Stimulated activated CD8-positive, alpha-beta memory T cell treated with anti-CD3 and anti-CD28 coated beads, Interleukin-12 subunit alpha, Interleukin-12 subunit beta, amount 100 ng/mL, for 1 hour (primary cell): ENCODE measurements around the gene TMEM125.

Experiments used
- DNase-seq: peaks from one replicate; pipeline ENCODE4 v3.0.0-alpha.2; 2020; ENCODE audit warnings: low read depth

The TMEM125 gene

DNA sequence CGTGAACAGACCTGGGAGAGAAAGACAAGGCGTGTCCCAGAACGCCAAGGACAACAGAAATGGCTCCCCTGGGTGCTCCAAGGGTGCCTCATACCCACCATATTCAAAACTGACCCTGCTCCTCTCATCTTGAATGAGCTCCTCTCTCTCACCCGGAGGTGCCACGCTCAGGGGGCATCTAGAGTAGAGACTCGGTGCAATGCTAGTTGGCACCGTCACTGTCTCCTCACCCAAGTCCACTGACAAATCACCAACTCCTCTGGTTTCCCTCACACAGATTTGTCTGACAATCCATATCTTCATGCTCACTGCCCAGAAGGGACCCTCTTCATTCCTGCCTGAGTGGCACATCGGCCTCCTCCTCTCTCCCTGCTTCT, 5.0 kb downstream of the TMEM125 start:
- no peak for DNase-seq

DNA sequence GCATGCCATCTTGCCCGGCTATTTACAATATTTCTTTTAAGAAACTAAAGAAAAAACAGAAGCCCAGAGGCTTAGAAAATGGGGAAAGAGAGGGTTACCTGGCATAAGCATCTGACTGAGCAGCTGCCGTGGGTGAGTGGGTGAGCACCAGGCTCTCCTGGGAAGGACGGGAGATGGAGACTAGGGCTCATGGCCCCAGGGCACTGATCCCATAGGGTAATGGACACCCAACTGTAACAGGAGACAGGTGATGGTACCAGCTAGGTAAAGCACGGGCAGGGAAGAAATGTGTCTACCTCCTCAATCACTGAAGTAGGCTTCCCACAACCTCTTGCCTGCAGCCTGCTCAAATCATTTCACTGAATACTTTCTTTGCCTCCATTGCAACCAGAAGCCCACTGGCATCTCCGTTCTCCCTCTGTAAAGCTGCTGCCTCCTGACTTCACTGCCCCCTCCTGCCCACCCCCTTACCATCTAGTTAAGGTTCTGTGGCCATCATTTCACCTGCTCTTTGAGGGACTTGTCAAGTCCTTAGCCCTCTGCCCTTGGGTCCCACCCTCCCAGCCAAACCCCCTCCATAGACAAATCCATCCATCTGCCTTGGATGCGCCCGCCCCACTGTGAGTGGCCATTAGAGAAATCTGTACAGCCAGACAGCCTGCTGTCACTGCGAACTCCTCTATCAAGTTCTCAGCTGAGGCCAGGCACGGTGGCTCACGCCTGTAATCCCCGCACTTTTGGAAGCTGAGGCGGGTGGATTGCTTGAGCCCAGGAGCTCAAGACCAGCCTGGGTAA, 6.2 kb downstream of the TMEM125 start:
- no peak for DNase-seq

DNA sequence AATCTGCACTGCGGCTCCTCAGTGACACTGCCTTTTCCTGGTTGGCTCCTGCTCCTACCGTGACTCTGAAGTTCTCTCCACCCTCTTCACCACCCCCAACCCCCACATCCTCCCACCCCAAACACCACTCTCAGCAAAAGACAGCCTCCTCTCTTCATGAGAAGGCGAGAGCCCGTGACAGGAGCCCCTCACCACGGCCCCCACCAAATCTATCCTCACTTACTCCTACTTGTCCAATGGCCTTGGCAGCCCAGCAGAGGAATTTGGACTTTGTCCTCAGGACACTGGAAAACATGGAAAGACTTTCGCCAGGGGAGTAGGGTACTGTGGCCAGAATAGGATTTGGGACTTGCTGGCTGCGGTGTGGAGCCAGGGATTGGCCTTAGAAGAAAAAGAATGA, 6.9 kb downstream of the TMEM125 start:
- no peak for DNase-seq

DNA sequence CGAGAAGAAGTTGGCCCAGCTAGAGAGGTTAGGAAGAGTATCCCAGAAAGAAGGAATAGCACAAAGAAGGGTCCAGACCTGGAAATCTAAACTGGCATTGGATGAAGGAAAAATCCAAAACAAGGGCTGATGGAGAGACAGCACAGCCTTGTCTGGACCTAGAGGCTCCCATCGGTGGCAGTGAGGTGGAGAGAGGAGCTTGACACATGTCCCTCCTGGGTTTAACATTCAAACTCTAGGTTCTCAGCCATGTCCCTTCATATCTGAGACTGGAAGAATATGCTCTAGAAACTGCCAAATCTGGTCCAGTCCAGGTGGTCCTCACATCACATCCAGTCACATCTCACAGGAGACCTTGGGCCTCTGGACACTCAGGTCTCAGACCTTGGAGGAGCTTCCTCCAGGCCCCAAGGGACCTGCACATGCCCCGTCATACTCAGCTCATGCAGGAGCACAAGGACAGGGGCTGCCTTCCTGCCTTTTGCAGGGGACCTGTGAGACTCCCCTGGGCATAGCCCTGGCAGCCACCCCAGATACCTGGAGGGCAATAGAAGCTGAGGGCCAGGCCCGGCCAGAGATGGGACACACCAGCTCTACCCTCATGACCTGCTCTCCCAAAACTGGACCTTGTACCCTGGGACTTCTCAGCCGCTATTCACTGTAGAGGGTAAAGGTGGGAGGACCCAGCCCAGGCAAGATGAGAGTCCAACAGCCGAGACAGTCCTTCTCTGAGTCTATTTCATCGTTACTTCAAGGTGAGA, 7.5 kb downstream of the TMEM125 start:
- DNase-seq, result no peak

DNA sequence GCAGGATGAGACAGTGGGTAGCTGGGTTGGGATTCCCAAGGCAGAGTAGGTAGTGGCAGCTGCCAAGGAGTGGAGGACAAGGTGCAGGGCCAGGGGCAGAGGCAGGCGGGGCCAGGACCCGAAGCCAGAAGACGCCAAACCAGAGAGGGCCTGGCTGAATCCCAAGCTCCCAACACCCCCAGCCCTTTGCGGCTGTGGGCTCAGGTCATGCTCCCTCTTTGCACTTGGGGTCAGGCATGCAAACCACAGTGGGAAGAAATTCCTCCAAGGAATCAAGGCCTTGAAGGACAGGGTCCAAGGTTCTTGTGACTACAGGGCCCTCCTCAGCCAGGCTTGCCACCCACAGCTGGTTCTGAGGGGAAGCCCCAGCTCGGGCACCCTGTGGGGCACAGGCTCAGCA, 9.4 kb downstream of the TMEM125 start:
- DNase-seq, result no peak

DNA sequence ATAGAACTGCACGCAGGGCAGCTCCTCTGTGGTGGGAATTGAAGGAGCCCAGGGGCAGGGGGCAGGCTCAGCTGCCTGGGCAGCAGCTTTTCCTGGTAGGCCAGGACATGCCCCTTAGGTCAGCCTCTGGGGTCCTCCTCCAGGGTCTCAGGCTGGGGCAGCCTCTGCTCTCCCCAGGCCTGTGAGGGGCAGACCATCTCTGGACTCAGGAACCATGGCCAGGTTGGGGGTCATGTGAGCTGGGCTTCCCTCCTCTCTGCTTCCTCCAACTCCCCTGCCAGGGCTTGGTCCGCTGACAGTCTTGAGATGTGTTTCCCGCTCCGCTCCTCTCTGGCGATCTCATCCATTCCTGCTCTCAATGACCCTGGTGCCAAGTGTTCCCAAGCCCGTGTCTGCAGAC, 9.9 kb downstream of the TMEM125 start:
- DNase-seq, result no peak

DNA sequence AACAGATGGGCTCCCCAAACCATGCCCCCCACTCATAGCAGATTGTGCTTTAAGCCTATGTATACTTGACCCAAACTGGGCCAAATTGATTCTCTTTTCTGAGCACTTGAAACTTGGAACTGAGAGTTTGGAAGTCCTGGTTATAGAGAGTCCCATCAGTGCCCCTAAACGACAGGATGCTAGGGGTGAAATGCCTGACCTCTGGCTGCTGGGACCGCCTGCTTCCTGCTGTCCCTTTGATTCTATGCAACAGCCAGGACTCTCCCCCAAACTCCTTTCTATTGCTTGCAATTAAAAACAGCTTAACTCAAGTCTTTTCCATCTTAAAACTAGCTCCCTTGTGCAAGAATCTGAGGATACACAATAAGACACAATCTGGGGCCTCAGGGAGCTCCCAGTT, 10.9 kb downstream of the TMEM125 start:
- DNase-seq, result no peak

DNA sequence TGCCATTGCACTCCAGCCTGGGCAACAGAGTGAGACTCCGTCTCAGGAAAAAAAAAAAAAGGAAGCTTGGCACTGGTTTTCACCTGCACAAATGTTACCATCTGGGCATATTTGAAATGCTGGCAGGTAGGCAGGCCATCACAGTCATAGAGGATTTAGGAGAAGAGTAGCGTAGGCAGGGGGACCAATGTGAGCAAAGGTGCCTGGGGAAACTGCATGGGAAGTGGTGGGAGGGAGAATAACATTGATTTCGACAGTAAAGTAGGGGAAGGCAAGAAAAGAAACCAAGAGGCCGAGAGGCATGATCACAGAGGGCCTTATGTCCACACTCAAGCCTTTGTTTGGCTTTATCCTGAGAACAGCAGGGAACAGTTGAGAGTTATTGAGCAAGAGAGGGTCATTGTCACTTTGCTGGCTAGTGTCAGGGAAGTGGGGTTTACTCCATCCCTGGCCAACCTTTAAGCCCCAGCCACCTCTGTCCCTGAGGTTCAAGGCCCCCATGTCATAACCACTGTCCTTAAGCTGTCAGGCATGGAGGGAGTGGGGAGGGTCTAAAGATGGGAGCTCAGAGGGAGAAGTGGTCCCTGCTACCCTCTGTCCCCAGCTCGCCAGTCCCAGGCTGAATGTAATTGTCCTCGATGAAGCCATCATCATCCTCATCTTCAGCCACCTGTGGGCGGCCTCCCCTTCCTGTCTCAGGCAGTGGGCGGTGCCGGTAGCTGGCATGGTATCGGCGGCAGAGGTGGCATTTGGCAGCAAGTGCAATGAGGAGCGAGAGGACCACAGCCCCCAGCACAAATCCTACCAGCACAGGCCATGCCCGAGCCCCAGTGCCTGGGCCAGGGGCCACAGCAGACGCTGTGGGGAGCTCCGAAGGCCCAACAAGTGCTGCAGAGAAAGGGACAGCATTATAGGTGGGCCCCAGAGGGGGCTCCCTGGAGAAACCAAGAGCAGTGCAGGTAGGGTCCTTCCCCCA, 12.7 kb downstream of the TMEM125 start:
- no peak for DNase-seq

DNA sequence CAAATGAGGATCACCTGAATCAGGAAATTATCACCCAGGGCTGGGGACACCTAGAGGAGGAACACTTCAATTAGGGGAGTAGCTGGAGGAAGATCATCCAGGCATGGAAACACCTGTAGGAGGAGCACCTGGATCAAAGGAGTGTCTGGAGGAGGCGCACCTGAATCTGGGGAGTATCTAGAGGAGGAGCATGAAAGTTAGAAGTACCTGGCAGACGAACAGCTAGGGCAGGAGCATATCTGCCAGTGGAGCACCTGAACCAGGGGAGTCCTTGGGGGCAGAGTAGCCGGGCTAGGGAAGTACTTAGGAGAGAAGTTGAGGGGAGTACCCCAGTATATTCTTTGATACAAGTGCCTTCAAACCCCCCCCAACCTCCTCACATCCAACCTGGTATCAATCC, 14.3 kb downstream of the TMEM125 start:
- DNase-seq, result no peak

DNA sequence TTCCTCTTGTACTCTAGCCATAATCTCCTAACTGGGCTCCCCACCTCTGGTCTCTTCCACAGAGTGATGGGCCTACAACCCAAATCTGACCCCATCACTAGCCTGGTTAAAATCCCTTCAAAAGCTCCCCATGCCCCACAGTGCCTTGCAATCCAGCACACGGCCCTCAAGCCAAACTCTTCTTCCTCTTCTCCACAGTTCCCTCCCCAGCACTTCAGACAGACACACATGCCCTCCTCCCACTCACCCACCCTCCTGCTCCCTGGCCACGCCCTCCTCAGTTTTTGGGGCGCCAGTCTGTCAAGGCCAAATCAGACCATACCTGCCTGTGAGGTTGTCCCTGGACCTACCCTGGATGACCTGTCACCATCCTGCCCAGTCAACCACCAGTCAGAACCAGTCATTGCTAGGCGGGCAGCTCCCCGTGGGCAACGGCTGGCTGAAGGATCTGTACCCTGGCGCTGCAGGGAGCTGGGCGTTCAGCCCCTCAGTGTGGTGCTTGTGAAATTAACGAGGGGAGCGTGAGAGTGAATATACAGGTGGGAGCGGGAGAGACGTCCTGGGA, 14.8 kb downstream of the TMEM125 start:
- DNase-seq, result no peak

DNA sequence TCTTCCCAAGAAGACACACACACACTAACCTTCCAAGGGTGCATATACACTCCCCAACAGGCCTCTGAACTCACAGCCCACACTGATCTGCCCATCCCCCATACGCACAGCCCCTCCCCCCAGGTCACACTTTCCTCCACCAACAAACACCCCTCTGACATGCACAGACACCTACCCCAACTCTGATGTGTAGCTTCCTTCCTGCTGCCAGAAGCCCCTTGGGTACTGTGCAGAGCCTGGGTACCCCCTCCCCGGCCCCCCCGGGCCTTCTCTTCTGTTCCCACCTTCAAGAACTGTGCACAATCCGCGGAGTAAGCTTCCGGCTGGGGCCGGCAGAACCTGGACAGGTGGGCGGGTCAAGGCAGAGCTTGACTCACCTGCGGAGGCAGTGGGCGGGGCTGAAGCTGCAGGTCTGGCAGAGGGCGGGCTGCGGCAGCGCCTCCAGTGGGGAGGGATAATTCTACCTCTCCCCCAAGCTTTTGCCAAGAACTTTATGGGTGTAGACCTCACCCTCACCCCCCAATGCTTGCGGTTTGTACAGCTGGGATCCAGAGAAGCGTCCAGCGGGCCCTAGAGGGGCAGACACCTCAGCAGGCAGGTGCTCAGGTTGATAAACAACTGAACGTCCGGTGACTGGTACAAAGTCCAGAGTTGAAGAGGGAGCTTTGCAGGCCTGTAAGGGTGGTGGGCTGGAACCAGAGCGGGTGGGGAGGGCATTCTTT, 15.6 kb downstream of the TMEM125 start, which contains the start of gene C1orf210:
Gene C1orf210 (minus strand): TSS at position 313 of the 722 bp plus-strand sequence. CDS start 2,311 bp downstream, outside the sequence.
- no peak for DNase-seq

DNA sequence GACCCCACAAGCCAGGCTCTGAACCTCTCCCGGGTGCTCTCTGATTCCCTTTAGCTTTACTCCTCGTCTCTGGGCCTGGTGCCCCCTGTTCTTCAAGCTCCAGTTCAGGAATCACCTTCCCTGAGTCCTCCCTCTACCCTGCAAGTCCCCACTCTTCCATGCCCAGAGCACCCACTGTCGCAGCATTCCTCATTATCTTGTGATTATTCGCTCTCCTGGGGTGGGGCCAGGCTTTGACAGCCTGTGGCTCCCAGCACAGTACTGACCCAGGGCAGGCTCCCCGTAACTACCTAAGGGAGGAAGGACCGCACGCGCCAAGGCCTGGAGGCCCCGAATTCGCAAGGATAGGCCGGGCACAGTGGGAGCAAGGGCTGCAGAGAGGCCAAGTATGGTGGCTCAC, 16.3 kb downstream of the TMEM125 start:
- DNase-seq, result no peak

DNA sequence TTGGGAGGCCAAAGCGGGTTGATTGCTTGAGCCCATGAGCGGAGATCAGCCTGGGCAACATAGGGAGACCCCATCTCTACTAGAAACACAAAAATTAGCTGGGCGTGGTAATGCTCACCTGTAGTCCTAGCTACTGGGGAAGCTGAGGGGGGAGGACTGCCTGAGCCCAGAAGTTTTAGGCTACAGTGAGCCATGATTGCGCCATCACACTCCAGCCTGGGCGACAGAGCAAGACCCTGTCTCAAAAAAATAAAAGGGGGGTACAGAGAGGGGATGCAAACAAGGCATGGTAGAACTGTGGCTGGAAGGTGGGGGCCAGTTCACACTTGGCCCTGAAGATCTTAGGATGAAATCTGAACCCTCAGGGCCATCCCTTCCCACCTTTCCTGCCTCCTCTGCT, 16.8 kb downstream of the TMEM125 start:
- no peak for DNase-seq

DNA sequence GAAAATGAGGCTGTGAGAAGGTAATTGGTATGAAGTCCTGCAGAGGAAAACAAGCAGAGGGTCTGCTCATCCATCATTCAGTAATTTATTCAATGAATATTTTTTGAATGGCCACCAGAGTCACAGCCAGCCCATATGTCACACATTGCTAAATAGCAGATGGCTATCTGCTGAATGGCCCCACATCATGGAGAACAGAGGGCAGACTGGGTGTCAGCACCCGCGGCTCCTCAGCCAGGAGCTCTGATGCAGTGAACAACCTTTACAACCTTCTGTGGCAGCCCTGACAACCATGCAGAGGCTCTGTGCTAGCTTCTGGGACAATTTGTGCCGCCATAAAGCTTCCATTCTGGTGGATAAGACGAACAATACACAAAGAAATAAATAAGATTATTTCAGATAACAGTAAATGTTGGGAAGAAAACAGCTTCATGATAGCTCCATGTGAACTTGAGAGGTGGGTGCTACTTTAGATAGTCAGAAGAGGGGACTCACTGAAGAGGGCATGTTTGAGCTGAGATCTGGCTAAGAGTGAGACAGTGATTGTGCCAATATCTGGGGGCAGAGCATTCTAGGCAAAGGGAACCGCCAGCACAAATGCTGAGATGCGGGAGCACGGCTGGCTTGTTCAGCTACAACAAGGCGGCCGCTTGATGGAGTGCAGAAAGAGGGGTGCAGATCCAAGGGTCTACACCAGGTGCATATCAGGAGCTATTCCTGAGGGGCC, 18.4 kb downstream of the TMEM125 start:
- DNase-seq, result no peak

DNA sequence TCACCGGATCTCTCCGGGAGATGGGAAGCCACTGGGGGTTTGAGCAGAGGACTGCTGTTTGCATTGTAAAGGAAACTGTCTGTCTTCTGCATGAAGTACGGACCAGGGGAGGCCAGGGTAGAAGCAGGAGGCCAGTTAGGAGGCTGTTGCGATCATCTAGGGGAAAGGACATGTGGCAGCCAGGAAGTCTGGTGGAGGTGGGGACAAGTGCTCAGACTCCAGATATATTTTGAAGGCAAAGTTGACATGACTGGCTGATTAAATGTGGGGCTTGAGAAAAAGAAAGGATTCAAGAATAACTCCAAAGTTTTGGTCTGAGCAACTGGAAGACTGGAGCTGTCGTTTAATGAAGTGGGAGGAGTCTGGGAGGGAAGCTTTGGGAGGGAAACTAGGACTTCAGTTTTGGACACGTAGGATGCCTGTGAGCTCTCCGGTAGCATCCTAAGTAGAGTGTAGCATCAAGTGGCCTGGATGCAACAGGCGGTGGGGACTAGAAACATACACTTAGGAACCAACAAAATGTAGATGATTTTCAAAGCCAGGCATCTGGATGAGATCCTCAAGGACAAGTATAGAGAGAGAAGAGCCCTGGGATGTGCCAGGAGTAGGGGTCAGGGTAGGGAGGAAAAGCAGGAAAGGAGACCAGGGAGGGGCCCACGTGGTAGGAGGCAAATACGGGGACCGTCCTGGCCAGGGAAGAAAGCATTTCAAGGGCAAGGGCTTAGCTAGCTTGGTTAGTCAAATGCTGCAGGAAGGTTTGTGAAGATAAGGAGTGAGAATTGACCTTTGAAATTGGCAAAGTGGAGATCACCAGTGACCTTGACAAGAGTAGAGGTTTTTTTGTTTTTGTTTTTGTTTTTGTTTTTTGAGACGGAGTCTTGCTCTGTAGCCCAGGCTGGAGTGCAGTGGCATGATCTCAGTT, 19.3 kb downstream of the TMEM125 start:
- DNase-seq, result no peak

DNA sequence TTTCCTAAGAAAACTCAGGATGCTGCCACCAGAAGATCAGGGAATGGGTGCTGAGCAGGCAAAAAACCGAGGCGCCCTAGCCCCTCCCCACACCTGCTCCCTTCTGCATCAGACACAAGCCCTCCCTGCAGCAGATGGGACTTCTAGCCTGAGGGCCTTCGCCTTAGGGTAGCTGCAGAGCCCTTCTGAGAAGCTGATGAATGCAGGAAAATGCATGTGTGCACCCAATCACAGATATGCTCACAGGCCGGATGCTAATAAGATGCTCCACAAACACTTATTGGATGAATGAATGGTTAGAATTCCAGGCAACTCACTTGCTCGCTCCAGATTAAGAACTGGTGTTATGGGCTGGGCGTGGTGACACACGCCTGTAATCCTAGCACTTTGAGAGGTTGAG, 22.4 kb downstream of the TMEM125 start:
- DNase-seq, result no peak

DNA sequence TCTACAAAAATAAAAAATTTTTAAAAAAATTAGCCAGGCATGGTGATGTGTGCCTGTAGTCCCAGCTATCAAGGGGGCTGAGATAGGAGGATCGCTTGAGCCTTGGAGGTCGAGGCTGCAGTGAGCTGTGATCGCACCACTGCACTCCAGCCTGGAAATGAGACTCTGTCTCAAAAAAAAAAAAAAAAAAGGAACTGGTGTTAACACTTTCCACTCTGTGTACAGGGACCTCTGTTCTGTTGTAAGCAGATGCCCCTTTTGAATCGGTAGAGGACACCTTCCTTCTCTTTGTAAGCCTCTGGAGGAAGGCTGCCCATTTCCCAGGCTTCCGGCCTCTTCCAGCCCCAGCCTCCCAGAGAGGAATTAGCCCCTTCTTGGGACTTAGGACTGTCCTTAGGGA, 22.9 kb downstream of the TMEM125 start:
- DNase-seq, result no peak

DNA sequence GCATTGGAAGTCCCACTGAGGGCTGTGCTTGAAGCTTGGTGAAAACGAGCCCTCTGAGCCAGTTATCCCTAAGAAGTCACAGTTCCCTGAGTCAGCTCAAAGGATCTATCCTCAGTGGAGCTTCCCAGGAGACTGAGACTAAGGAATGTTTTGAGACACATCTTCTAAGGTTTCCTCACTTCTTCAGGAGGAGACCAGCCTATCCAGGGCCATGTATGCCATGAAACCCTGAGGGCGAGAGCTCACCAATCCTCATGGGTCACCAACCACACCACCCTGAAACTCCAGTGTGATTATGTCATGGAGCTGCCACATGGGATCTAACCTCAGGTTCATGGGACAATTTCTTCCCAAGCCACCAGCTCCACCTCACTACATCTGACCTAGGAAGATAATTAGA, 23.4 kb downstream of the TMEM125 start:
- no peak for DNase-seq
